ENCODE data around the gene C1orf141.

C1orf141 gene

GRCh38 chr1:67126974-67127373, 7.8 kb downstream of the C1orf141 start:
- Histone ChIP-seq H2AFZ (ENCODE audit: low read depth) (no peak overlapping the region), H3K27ac (no peak overlapping the region), H3K4me1 (ENCODE audit: low read depth, poor library complexity, severe bottlenecking) (no peaks in the 10 kb centered on the region), H3K9ac (no peak overlapping the region), H3K4me2 (no peak overlapping the region), H3K79me2 (ENCODE audit: insufficient read depth, low read depth) (no peaks in the 10 kb centered on the region), H3K27me3 (ENCODE audit: insufficient read depth, low read depth) (no peaks in the 10 kb centered on the region), H4K20me1 (ENCODE audit: insufficient read depth) (no peaks in the 10 kb centered on the region), H3K4me3 (IDR thresholded peaks at IDR 0.05; ENCODE audit: insufficient read depth, low read depth, low read length) (no peak overlapping the region), H3K36me3 (ENCODE audit: insufficient read depth) (no peaks in the 10 kb centered on the region)
- no peak for TF ChIP-seq CTCF (conservative IDR thresholded peaks at IDR 0.05; ENCODE audit: low read depth, low read length)

- no peaks in the 10 kb centered on the region for H4K20me1 ChIP-seq (ENCODE audit: insufficient read depth)
- H3K4me3 ChIP-seq (IDR thresholded peaks at IDR 0.05; ENCODE audit: insufficient read depth, low read depth, low read length): no peak overlapping the region
- H3K27ac ChIP-seq: no peak overlapping the region
- H3K4me2 ChIP-seq: no peak overlapping the region
- H3K9ac ChIP-seq: no peak overlapping the region
- H2AFZ ChIP-seq (ENCODE audit: low read depth): no peak overlapping the region
- TF ChIP-seq CTCF (conservative IDR thresholded peaks at IDR 0.05; ENCODE audit: low read depth, low read length): no peak
- H3K4me1 ChIP-seq (ENCODE audit: low read depth, poor library complexity, severe bottlenecking): no peaks in the 10 kb centered on the region
- no peaks in the 10 kb centered on the region for H3K27me3 ChIP-seq (ENCODE audit: insufficient read depth, low read depth)
- H3K79me2 ChIP-seq (ENCODE audit: insufficient read depth, low read depth): no peaks in the 10 kb centered on the region
- H3K36me3 ChIP-seq (ENCODE audit: insufficient read depth): no peaks in the 10 kb centered on the region
Observed at GRCh38 chr1:67126111-67126746, 8.5 kb downstream of the C1orf141 start.

- Histone ChIP-seq H3K79me2 (ENCODE audit: insufficient read depth, low read depth) (no peaks in the 10 kb centered on the region), H3K36me3 (ENCODE audit: insufficient read depth) (no peaks in the 10 kb centered on the region), H4K20me1 (ENCODE audit: insufficient read depth) (no peaks in the 10 kb centered on the region), H3K9ac (no peak overlapping the region), H3K4me2 (no peak overlapping the region), H3K4me1 (ENCODE audit: low read depth, poor library complexity, severe bottlenecking) (no peaks in the 10 kb centered on the region), H3K27ac (no peak overlapping the region), H3K27me3 (ENCODE audit: insufficient read depth, low read depth) (no peaks in the 10 kb centered on the region), H3K4me3 (IDR thresholded peaks at IDR 0.05; ENCODE audit: insufficient read depth, low read depth, low read length) (no peak overlapping the region), H2AFZ (ENCODE audit: low read depth) (no peak overlapping the region)
- no peak for TF ChIP-seq CTCF (conservative IDR thresholded peaks at IDR 0.05; ENCODE audit: low read depth, low read length)
Observed at GRCh38 chr1:67124455-67124854, 10.3 kb downstream of the C1orf141 start.

GRCh38 chr1:67120855-67121619, 13.7 kb downstream of the C1orf141 start:
- no peaks in the 10 kb centered on the region for H3K79me2 ChIP-seq (ENCODE audit: insufficient read depth, low read depth)
- H3K4me2 ChIP-seq: no peak overlapping the region
- TF ChIP-seq CTCF (conservative IDR thresholded peaks at IDR 0.05; ENCODE audit: low read depth, low read length): no peak
- H3K4me1 ChIP-seq (ENCODE audit: low read depth, poor library complexity, severe bottlenecking): no peaks in the 10 kb centered on the region
- H4K20me1 ChIP-seq (ENCODE audit: insufficient read depth): no peaks in the 10 kb centered on the region
- H3K9ac ChIP-seq: no peak overlapping the region
- no peaks in the 10 kb centered on the region for H3K27me3 ChIP-seq (ENCODE audit: insufficient read depth, low read depth)
- no peak overlapping the region for H2AFZ ChIP-seq (ENCODE audit: low read depth)
- no peaks in the 10 kb centered on the region for H3K36me3 ChIP-seq (ENCODE audit: insufficient read depth)
- no peak overlapping the region for H3K27ac ChIP-seq
- H3K4me3 ChIP-seq (IDR thresholded peaks at IDR 0.05; ENCODE audit: insufficient read depth, low read depth, low read length): no peak overlapping the region

All from KMS-11 (cell line).